GM12878 (cell line): ENCODE results near the gene CFAP70. TPM values are rescaled to one million over a fixed set of nuclear protein-coding genes. Genes with fewer than 3 reads are reported as not detected.

Experiments used
- ATAC-seq: fragments of 200-7000 bp; cut with Tn5 transposase; 3 replicates; pipeline ENCODE4 v1.9.1; 2020; ENCODE audit warnings: mild to moderate bottlenecking, moderate library complexity
- BruUV-seq: library from RNA; stranded (reverse); fragments of 400-500 nt; replicated peaks from 2 replicates; lab custom pipeline; 2021; lab: Mats Ljungman, UMichigan
- CTCF ChIA-PET: fragments of 300-600 bp; sonication (Branson Sonifier 250); formaldehyde crosslinking; extraction: SDS; loops from one replicate; lab custom pipeline; 2021; ENCODE audit warnings: inconsistent platforms; lab: Yijun Ruan, JAX
- POLR2A ChIA-PET: fragments of 350-600 bp; formaldehyde crosslinking; extraction: SDS; loops from one replicate; lab custom pipeline; 2021; ENCODE audit warnings: inconsistent platforms; lab: Charles Lee
- RAD21 ChIA-PET: fragments of 300-600 bp; sonication (Branson Sonifier 250); formaldehyde crosslinking; loops from one replicate; lab custom pipeline; 2023; ENCODE audit warnings: antibody characterized with exemption; ENCODE audit not compliant: unreplicated experiment; lab: Charles Lee
- SMC1A ChIA-PET: fragments of 300-600 bp; sonication (Branson Sonifier 250); formaldehyde crosslinking; loops from one replicate; lab custom pipeline; 2023; ENCODE audit not compliant: unreplicated experiment, uncharacterized antibody; lab: Charles Lee
- DNase-seq: peaks from one replicate; pipeline ENCODE4 v3.0.0-alpha.2; 2011; ENCODE audit warnings: low read depth, low spot score
- FAIRE-seq: peaks from 3 replicates; lab custom pipeline; 2011; peaks lifted over from hg19 to GRCh38; lab: Jason Lieb, UNC
- H2AFZ ChIP-seq: 2 replicates; pipeline ENCODE4 v1.6.0; 2011; ENCODE audit warnings: low read depth, low read length, control low read depth; ENCODE audit not compliant: control insufficient read depth
- H3K27ac ChIP-seq: 2 replicates; pipeline ENCODE4 v1.5.1; 2011; ENCODE audit warnings: control low read depth; ENCODE audit not compliant: control insufficient read depth, insufficient read depth
- H3K27me3 ChIP-seq, 2 experiments: replicated peaks in 1 of 2; 2 replicates each; pipeline versions ENCODE4 v1.6.0 to v1.6.1; 2011; ENCODE audit warnings: low read length in 1 of 2; ENCODE audit not compliant: control insufficient read depth in 2 of 2, insufficient read depth in 2 of 2
- H3K36me3 ChIP-seq, 2 experiments: 2 replicates each; pipeline ENCODE4 v1.5.1; 2011; ENCODE audit warnings: low read length in 1 of 2; ENCODE audit not compliant: control insufficient read depth in 2 of 2, insufficient read depth in 2 of 2
- H3K4me1 ChIP-seq: 2 replicates; pipeline ENCODE4 v1.6.1; 2011; ENCODE audit warnings: mild to moderate bottlenecking, low read length, moderate library complexity, mixed read lengths; ENCODE audit not compliant: control insufficient read depth, insufficient read depth
- H3K4me2 ChIP-seq: 2 replicates; pipeline ENCODE4 v1.6.0; 2011; ENCODE audit warnings: control low read depth; ENCODE audit not compliant: control insufficient read depth, insufficient read depth
- H3K4me3 ChIP-seq: fragments of 200-600 bp; sonication (generic); 2 replicates; pipeline ENCODE4 v1.5.1; 2016
- H3K79me2 ChIP-seq: 2 replicates; pipeline ENCODE4 v1.6.0; 2011; ENCODE audit warnings: low read length; ENCODE audit not compliant: control insufficient read depth, insufficient read depth
- H3K9ac ChIP-seq: 2 replicates; pipeline ENCODE4 v1.8.0; 2011; ENCODE audit warnings: low read length, control low read depth, mixed read lengths; ENCODE audit not compliant: control insufficient read depth, insufficient read depth
- H3K9me3 ChIP-seq: replicated peaks from 3 replicates; pipeline ENCODE4 v1.5.1; 2011; ENCODE audit warnings: mild to moderate bottlenecking, low read length; ENCODE audit not compliant: control insufficient read depth, insufficient read depth
- H4K20me1 ChIP-seq: 2 replicates; pipeline ENCODE4 v1.6.0; 2011; ENCODE audit not compliant: control insufficient read depth, insufficient read depth
- EGR1 ChIP-seq, 2 experiments: IDR thresholded peaks; 1 replicate in 1 of 2; 2 replicates in 1 of 2; pipeline ENCODE4 v1.6.1; 2011 to 2012; ENCODE audit warnings: low read depth in 2 of 2, low read length in 2 of 2, borderline replicate concordance in 1 of 2, mild to moderate bottlenecking in 1 of 2, moderate library complexity in 1 of 2
- NFYB ChIP-seq: IDR thresholded peaks from 2 replicates; pipeline ENCODE4 v1.6.1; 2011; ENCODE audit warnings: low read depth, mild to moderate bottlenecking, low read length, improper control_type of control experiment, moderate library complexity; ENCODE audit not compliant: insufficient read depth
- RB1 ChIP-seq: fragments of 450-650 bp; formaldehyde crosslinking; IDR thresholded peaks from 2 replicates; pipeline ENCODE4 v1.6.1; 2017; ENCODE audit warnings: mild to moderate bottlenecking, borderline replicate concordance
- in situ Hi-C: fragments of 300-500 bp; cut with MboI; formaldehyde crosslinking; loops from 9 replicates; pipeline ENCODE4 v1.14.3; 2018; ENCODE audit warnings: mixed read lengths
- intact Hi-C: fragments of 100-400 bp; cut with micrococcal nuclease; formaldehyde crosslinking; loops from one replicate; pipeline ENCODE4 v1.14.2; 2022; ENCODE audit not compliant: unreplicated experiment
- polyA plus RNA-seq, 11 experiments: library from polyadenylated mRNA; depleted of rRNA in 4 of 11; unstranded in 6 of 11; stranded (reverse) in 5 of 11; fragments of >200 nt; fragmentation: Nextera tagmentation in 4 of 11; fragmentation: Illumina TruSeq in 1 of 11; extraction: Ambion mirVana in 4 of 11; extraction: Trizol in 1 of 11; gene quantifications; 1 replicate in 1 of 11; 2 replicates in 10 of 11; pipeline versions ENCODE4 v1.2.1 to v1.2.3, GENCODE V29; 2011 to 2016; ENCODE audit warnings: inconsistent platforms in 2 of 11, missing spikeins in 2 of 11, low read depth in 1 of 11
- total RNA-seq, 4 experiments: library from RNA; depleted of rRNA in 3 of 4; stranded (reverse); fragments of >200 nt in 3 of 4; fragmentation: Illumina TruSeq in 1 of 4; extraction: Trizol in 1 of 4; gene quantifications; 2 replicates each; pipeline versions ENCODE4 v1.2.1 to v1.2.3, GENCODE V29; 2013 to 2021
- TF ChIP-seq, protein P1 (sequence below): fragments of 450-650 bp; formaldehyde crosslinking; IDR thresholded peaks from 2 replicates; pipeline ENCODE4 v1.5.0; 2022; ENCODE audit warnings: mild to moderate bottlenecking, missing genetic modification characterization
- TF ChIP-seq, protein P2 (sequence below): fragments of 450-650 bp; IDR thresholded peaks from 2 replicates; pipeline ENCODE4 v1.6.1; 2016; ENCODE audit warnings: mild to moderate bottlenecking

Gene CFAP70
- total and polyA plus RNA-seq, 10 of the 15 experiments (the other 5 are each of a cell fraction or from before 2014, with no cell fraction given): 0.21 to 1.1 (median 0.42) TPM

DNA sequence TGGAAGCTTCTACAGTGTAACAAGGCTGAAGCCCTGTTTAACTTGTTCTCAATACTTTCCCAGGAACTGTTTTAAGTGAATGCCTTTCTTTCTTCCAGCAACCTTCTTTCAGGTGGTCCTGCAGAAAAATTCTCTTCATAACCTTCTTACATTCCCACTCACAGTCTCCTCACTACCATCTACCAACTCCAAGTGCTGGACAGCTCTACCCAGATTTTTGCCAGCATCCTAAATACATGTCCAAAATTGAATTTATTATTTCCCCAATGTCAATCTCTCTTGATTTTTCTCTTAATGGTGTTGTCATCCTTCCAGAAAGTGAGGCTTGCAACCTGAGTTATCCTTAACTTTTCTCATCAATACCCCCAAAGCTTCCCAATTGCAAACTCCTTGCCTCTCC, 48.2 kb downstream of the CFAP70 start:
- in situ Hi-C loops (no loop called here), intact Hi-C loops (no loop called here)
- no TSS peak for BruUV-seq
- FAIRE-seq: no peak
- Histone ChIP-seq H3K79me2 (no peaks in the 10 kb centered on the region), H3K27me3 (no peaks in the 10 kb centered on the region), H3K4me2 (no peak overlapping the region), H3K4me1 (no peaks in the 10 kb centered on the region), H3K36me3 (no peaks in the 10 kb centered on the region), H3K27ac (no peak overlapping the region), H4K20me1 (no peaks in the 10 kb centered on the region), H3K4me3 (no peak overlapping the region), H2AFZ (no peak overlapping the region), H3K9ac (no peak overlapping the region), H3K9me3 (no peaks in the 10 kb centered on the region)
- ChIA-PET RAD21 (no interaction called here), POLR2A (no interaction called here), SMC1A (no interaction called here), CTCF (interaction anchor here (0.9 kb wide), 1 partner anchor 13 kb away, joined by 3 read pairs; no protein-coding TSS in a partner anchor)
- DNase-seq: no peak
- TF ChIP-seq EGR1 (IDR thresholded peaks at IDR 0.05; ENCODE audit: borderline replicate concordance in 1 of 2, low read depth in 2 of 2, low read length in 2 of 2): no peak
- no peak for TF ChIP-seq NFYB
- TF ChIP-seq, protein P1, sequence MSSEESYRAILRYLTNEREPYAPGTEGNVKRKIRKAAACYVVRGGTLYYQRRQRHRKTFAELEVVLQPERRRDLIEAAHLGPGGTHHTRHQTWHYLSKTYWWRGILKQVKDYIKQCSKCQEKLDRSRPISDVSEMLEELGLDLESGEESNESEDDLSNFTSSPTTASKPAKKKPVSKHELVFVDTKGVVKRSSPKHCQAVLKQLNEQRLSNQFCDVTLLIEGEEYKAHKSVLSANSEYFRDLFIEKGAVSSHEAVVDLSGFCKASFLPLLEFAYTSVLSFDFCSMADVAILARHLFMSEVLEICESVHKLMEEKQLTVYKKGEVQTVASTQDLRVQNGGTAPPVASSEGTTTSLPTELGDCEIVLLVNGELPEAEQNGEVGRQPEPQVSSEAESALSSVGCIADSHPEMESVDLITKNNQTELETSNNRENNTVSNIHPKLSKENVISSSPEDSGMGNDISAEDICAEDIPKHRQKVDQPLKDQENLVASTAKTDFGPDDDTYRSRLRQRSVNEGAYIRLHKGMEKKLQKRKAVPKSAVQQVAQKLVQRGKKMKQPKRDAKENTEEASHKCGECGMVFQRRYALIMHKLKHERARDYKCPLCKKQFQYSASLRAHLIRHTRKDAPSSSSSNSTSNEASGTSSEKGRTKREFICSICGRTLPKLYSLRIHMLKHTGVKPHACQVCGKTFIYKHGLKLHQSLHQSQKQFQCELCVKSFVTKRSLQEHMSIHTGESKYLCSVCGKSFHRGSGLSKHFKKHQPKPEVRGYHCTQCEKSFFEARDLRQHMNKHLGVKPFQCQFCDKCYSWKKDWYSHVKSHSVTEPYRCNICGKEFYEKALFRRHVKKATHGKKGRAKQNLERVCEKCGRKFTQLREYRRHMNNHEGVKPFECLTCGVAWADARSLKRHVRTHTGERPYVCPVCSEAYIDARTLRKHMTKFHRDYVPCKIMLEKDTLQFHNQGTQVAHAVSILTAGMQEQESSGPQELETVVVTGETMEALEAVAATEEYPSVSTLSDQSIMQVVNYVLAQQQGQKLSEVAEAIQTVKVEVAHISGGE (CRISPR knock-in tag): no peak
- no peak for TF ChIP-seq RB1
- TF ChIP-seq, protein P2, sequence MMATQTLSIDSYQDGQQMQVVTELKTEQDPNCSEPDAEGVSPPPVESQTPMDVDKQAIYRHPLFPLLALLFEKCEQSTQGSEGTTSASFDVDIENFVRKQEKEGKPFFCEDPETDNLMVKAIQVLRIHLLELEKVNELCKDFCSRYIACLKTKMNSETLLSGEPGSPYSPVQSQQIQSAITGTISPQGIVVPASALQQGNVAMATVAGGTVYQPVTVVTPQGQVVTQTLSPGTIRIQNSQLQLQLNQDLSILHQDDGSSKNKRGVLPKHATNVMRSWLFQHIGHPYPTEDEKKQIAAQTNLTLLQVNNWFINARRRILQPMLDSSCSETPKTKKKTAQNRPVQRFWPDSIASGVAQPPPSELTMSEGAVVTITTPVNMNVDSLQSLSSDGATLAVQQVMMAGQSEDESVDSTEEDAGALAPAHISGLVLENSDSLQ: no peak
- no peak for ATAC-seq
